Stimulated activated effector memory CD8-positive, alpha-beta T cell treated with anti-CD3 and anti-CD28 coated beads, Interleukin-12 subunit alpha, Interleukin-12 subunit beta, amount 100 ng/mL, for 72 hours (primary cell): ENCODE results near the gene IMP4.

Experiments used
- ATAC-seq: fragments of 150-1000 bp; cut with Tn5 transposase; 2 replicates; pipeline ENCODE4 v1.10.0; 2021
- DNase-seq, 2 donors: peaks; one replicate each; pipeline ENCODE4 v3.0.0; 2021 to 2022; ENCODE audit warnings: low spot score in 2 of 2
- H3K27ac Mint-ChIP-seq: one replicate; pipeline ENCODE4 v1.8.0; 2022; ENCODE audit warnings: mild to moderate bottlenecking, mixed read lengths
- H3K36me3 Mint-ChIP-seq: one replicate; pipeline ENCODE4 v1.8.0; 2022; ENCODE audit warnings: mild to moderate bottlenecking, mixed read lengths
- H3K4me1 Mint-ChIP-seq: one replicate; pipeline ENCODE4 v1.8.0; 2022; ENCODE audit warnings: mixed read lengths
- H3K4me3 Mint-ChIP-seq: one replicate; pipeline ENCODE4 v1.8.0; 2022; ENCODE audit warnings: mild to moderate bottlenecking, mixed read lengths
- H3K9me3 Mint-ChIP-seq: one replicate; pipeline ENCODE4 v1.8.0; 2022; ENCODE audit warnings: mixed read lengths

Gene IMP4

DNA sequence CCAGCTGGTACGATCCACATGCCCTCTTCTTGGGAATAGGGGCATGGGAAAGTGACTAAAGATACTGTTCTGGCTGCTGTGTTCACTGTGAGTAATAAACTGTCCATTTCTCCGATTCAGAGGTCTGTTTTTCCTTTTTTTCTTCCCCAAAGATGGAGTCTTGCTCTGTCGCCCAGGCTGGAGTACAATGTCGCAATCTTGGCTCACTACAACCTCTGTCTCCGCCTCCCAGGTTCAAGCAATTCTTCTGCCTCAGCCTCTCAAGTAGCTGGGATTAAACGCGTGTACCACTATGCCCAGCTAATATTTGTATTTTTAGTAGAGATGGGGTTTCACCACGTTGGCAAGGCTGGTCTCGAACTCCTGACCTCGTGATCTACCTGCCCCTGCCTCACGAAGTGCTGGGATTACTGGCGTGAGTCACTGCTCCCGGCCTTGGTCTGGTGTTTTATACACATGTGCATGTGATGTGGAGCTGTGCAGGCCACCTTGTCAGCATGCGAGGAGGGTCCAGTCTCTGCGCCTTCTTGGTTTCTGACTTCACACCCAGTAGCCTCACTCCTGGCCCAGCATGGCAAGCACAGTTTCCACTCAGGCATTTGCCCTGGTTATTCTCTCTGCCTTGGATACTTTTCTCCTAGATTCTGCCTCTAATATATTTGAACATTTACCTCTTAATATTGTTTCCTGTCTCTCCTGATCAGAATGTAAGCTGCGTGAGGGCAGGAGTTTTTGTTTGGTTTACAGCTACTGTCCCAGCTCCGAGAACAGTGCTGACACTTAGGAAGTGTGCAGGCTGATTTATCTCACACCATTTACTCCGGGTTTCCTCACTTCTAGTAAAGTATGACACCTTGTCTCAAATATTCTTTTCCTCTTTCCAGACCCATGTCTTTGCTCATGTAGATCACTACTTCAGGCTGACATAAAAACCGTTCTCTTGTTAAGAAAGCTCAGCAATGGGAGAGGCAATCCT is 32.9 kb downstream of the IMP4 start:
- Mint-ChIP-seq H3K36me3 (peaks cover 68% of the 10 kb centered on the region), H3K4me1 (peaks cover 80% of the 10 kb centered on the region), H3K9me3 (no peaks in the 10 kb centered on the region), H3K27ac (peak overlapping the region; percentile 55), H3K4me3 (peak overlapping the region; percentile 86)
- DNase-seq (no peak), ATAC-seq (no peak)

DNA sequence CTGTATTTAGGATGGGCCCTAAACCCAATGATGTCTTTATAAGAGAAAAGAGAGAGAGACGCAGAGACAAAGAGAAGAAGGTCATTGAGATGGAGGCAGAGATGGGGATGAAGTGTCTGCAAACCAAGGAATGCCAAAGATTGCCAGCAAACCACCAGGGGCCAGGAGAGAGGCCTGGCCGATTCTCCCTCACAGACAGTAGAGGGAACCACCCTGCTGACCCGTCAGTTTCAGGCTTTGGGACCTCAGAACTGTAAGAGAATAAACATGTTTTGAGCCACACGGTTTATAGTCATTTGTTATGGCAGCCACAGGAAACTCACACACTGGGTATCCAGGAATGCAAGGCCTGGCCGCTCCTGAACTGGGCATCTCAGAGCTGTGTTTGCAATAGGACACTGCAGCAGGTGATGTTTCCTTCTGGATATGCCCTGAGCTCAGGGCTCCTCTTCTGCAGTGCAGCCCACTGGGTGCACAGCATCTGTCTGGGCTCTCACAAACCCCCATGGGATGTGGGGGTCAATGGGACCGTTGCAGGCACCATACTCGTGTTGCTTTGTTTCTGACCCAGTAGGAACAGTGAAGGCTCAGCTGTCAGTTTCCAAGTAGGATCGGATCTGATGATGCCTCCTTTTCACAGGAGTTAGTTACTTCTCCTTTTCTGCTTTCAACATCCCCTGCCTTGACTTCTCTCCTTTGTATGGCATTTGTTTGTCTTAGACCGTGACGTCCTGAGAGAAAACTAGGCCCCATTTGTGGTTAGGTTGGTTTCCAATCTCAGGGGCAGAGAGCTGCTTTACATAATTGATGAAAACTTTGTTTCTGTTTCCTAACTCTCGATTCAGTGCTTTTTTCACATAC is 34.0 kb downstream of the IMP4 start:
- Mint-ChIP-seq H3K27ac (peak overlapping the region; percentile 75), H3K4me1 (peaks cover 75% of the 10 kb centered on the region), H3K36me3 (peaks cover 62% of the 10 kb centered on the region), H3K4me3 (peak overlapping the region; percentile 86), H3K9me3 (no peaks in the 10 kb centered on the region)
- DNase-seq, result no peak
- no peak for ATAC-seq

DNA sequence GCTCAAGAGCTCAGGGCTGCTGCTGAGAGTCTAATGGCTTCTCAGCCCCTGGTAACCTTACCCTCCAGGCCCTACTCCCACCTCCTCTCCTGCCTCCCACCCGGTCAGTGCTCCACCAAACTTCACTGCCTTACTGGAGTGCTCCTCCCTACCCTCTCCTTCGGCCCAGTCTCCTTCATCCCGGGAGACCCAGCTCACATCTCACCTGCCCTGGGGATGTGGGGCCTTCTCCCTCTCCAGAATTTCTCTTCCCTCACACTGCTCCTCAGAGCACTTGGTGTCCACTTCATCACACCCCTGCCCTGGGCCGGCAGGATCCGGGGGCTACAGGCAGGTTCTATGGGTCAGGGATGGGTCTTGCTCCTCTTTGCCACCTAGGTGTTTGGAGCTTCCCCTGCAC is 34.8 kb downstream of the IMP4 start:
- Mint-ChIP-seq H3K4me1 (peaks cover 71% of the 10 kb centered on the region), H3K36me3 (peaks cover 65% of the 10 kb centered on the region), H3K9me3 (no peaks in the 10 kb centered on the region), H3K27ac (peak overlapping the region; percentile 75), H3K4me3 (peak overlapping the region; percentile 86)
- ATAC-seq (no peak), DNase-seq (no peak)

DNA sequence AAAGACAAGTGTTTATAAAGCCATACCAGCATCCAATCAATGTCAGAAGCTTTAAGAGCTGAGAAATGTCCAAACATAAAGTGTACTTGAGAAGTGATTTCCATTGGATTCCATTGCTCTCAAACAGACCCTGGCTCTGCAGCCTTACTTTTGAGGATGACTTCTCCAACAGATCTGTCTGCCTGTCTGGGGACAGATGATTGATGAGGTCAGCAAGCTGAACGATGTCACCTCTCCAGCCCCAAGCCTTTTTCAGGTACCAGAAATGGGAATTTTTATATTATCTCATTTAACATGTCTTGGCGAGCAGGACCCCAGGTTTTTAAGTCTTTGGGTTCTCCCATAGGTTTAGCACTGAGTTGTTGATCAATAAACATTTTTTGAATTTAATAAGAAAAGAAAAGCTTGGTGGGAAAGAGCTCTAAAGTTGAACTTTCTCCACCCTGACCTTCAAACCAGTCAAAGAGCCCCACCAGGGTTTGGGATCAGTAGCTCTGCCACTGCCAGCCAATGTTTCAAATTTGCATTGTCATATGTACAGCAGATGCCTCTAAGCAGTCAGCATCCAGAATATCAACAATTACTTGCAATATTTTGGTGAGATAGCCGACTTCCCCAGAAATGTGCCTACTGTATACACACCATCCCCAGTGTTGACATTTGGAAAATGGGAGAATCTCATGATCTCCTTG is 35.7 kb downstream of the IMP4 start:
- peaks cover 63% of the 10 kb centered on the region for H3K4me1 Mint-ChIP-seq
- no peaks in the 10 kb centered on the region for H3K9me3 Mint-ChIP-seq
- ATAC-seq (no peak), DNase-seq (no peak)
- H3K36me3 Mint-ChIP-seq, result peaks cover 65% of the 10 kb centered on the region
- H3K4me3 Mint-ChIP-seq, result no peak overlapping the region
- H3K27ac Mint-ChIP-seq, result no peak overlapping the region

GRCh38 chr2:130378898-130379214 is 36.2 kb downstream of the IMP4 start:
- Mint-ChIP-seq H3K36me3 (peaks cover 65% of the 10 kb centered on the region), H3K4me3 (no peak overlapping the region), H3K27ac (no peak overlapping the region), H3K4me1 (peaks cover 58% of the 10 kb centered on the region), H3K9me3 (no peaks in the 10 kb centered on the region)
- DNase-seq (no peak), ATAC-seq (no peak)

GRCh38 chr2:130380096-130380934 is 37.6 kb downstream of the IMP4 start:
- peaks cover 52% of the 10 kb centered on the region for H3K36me3 Mint-ChIP-seq
- peak overlapping the region; percentile 20 for H3K27ac Mint-ChIP-seq
- H3K4me3 Mint-ChIP-seq, result no peak overlapping the region
- ATAC-seq, result peak; percentile 91
- H3K4me1 Mint-ChIP-seq, result peaks cover 46% of the 10 kb centered on the region
- no peaks in the 10 kb centered on the region for H3K9me3 Mint-ChIP-seq
- DNase-seq, result no peak

DNA sequence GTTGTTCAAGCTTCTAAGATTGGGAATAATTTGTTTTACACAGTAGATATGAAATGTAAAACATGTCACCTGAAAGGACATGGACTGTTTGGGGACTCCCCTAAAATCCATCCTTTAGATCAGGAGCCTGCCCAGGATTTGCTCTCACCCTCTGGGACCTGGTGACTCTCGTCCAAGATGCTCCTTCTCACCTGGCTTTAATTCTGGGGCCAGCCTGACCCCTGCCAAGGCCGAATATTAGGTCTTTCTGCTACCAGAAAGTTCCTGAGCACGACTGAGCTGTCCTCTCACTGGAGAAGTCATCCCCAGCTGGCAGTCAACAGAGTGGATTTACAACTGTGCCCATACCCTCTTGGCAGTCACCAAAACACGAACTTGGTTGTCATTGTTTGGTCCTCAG is 38.4 kb downstream of the IMP4 start:
- Mint-ChIP-seq H3K9me3 (no peaks in the 10 kb centered on the region), H3K27ac (no peak overlapping the region), H3K4me3 (no peak overlapping the region), H3K4me1 (peaks cover 44% of the 10 kb centered on the region), H3K36me3 (peaks cover 48% of the 10 kb centered on the region)
- DNase-seq, result no peak
- no peak for ATAC-seq

- Mint-ChIP-seq H3K36me3 (peaks cover 46% of the 10 kb centered on the region), H3K27ac (no peak overlapping the region), H3K9me3 (no peaks in the 10 kb centered on the region), H3K4me1 (peaks cover 42% of the 10 kb centered on the region), H3K4me3 (no peak overlapping the region)
- no peak for DNase-seq
- no peak for ATAC-seq
Observed at GRCh38 chr2:130381619-130382018, 38.9 kb downstream of the IMP4 start.

- H3K9me3 Mint-ChIP-seq, result no peaks in the 10 kb centered on the region
- peaks cover 46% of the 10 kb centered on the region for H3K36me3 Mint-ChIP-seq
- peak overlapping the region; percentile 14 for H3K27ac Mint-ChIP-seq
- H3K4me1 Mint-ChIP-seq, result peaks cover 34% of the 10 kb centered on the region
- H3K4me3 Mint-ChIP-seq, result no peak overlapping the region
- DNase-seq (no peak), ATAC-seq (no peak)
Observed at GRCh38 chr2:130382313-130382917, 39.7 kb downstream of the IMP4 start.

- Mint-ChIP-seq H3K27ac (no peak overlapping the region), H3K36me3 (peaks cover 34% of the 10 kb centered on the region), H3K4me3 (no peak overlapping the region), H3K4me1 (peaks cover 13% of the 10 kb centered on the region), H3K9me3 (no peaks in the 10 kb centered on the region)
- ATAC-seq, result no peak
- no peak for DNase-seq
Observed at GRCh38 chr2:130385709-130386108, 43.0 kb downstream of the IMP4 start.

- Mint-ChIP-seq H3K36me3 (peaks cover 26% of the 10 kb centered on the region), H3K27ac (no peak overlapping the region), H3K4me3 (no peak overlapping the region), H3K9me3 (no peaks in the 10 kb centered on the region), H3K4me1 (peaks cover 19% of the 10 kb centered on the region)
- ATAC-seq (no peak), DNase-seq (no peak)
Observed at GRCh38 chr2:130387071-130387400, 44.3 kb downstream of the IMP4 start.

DNA sequence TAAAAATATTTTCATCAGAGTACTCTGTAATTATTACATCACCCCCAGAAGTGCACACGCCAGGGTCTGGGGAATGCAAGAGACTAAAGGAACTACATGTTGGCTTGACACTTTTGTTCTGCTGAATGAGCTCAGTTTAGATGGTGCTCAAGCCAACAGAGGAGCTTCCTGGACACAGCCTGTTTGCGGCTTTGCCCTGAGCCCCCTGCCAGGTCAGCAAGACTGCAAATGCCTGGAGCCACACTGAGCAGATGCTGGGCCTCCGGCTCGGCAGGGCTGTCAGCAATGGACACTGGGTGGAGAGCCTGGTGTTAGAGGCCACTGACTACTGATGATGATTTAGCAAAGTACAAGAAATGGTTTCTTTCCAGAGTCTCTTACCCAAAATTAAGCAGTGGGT is 45.1 kb downstream of the IMP4 start:
- Mint-ChIP-seq H3K4me3 (no peak overlapping the region), H3K36me3 (peaks cover 18% of the 10 kb centered on the region), H3K9me3 (no peaks in the 10 kb centered on the region), H3K27ac (no peak overlapping the region), H3K4me1 (peaks cover 22% of the 10 kb centered on the region)
- no peak for DNase-seq
- ATAC-seq, result no peak

- H3K27ac Mint-ChIP-seq, result no peak overlapping the region
- peaks cover 13% of the 10 kb centered on the region for H3K36me3 Mint-ChIP-seq
- H3K4me3 Mint-ChIP-seq, result no peak overlapping the region
- ATAC-seq (no peak), DNase-seq (no peak)
- H3K4me1 Mint-ChIP-seq, result peaks cover 22% of the 10 kb centered on the region
- no peaks in the 10 kb centered on the region for H3K9me3 Mint-ChIP-seq
Observed at GRCh38 chr2:130388221-130388907, 45.7 kb downstream of the IMP4 start.

- ATAC-seq, result no peak
- H3K36me3 Mint-ChIP-seq, result peaks cover 6% of the 10 kb centered on the region
- H3K27ac Mint-ChIP-seq, result no peak overlapping the region
- DNase-seq, result no peak
- no peaks in the 10 kb centered on the region for H3K9me3 Mint-ChIP-seq
- no peak overlapping the region for H3K4me3 Mint-ChIP-seq
- peaks cover 22% of the 10 kb centered on the region for H3K4me1 Mint-ChIP-seq
Observed at GRCh38 chr2:130389358-130389757, 46.7 kb downstream of the IMP4 start.
